GM21825 (cell line): ENCODE data around the gene STARD7.
"Not testable (repeated sequence)": the region's sequence is repeated elsewhere in the genome, so short reads cannot be mapped to it uniquely, and the experiment has no call there.

ENCODE experiments used
- ATAC-seq: cut with Tn5 transposase; IDR thresholded peaks from one replicate; pipeline ENCODE4 v1.9.1; 2021; ENCODE audit warnings: mild to moderate bottlenecking, moderate library complexity; ENCODE audit not compliant: unreplicated experiment

The STARD7 gene

DNA sequence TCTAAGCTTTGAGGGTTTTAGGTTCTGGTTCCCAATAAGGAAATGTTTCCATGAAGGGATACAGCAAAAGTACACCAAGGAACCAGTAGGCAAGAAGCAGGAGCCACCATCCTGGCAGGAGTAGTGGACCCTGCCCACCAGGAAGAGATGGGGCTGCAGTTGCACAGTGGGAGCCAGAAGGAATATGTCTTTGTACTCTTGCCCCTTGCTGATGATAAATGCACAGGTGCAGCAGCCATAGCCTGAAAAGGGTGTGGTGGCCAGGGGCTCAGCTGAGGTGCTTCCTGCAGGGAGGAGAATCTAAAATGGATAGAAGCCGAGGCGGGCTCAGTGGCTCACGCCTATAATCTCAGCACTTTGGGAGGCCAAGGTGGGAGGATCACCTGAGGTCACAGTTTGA, 29.6 kb upstream of the STARD7 start:
- no peak for ATAC-seq

DNA sequence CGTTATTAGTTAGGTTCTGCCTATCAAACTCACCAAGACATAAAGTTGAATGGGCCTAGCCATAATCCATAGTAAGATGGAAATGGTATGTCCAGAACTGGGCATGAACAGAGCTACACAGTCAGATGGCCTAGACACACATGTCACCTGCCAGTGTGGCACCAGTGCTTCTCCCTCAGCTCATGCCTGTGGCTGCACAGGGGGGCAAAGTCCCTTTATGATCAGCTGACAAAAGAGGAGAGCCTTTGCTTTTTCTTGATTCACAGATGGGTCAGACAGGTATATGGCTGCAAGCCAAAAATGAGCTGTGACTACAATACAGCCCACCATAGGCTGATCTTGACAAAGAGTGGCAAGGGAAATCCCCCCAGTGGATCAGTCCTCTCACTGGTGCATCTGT, 28.3 kb upstream of the STARD7 start:
- no peak for ATAC-seq

DNA sequence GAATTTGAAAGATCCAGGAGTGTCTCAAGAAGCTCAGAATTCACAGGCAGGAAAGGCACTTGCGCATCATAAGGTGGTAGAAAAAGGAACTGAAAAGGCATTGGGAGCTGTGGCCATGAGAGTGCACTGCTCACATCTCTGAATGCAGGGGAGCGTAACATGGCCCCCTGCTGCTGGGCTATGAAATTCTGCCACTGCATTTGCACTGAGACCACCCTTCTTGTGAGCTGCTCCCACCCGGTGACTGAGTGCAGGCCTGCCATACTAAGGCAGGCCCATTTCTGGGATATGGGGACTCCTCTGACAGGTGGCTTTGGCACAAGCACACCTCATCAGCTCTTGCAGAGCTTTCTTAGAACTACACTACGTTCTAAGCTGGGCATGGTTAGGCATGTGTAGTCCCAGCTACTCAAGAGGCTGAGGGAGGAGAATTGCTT, 25.3 kb upstream of the STARD7 start:
- ATAC-seq: peak; percentile 87

DNA sequence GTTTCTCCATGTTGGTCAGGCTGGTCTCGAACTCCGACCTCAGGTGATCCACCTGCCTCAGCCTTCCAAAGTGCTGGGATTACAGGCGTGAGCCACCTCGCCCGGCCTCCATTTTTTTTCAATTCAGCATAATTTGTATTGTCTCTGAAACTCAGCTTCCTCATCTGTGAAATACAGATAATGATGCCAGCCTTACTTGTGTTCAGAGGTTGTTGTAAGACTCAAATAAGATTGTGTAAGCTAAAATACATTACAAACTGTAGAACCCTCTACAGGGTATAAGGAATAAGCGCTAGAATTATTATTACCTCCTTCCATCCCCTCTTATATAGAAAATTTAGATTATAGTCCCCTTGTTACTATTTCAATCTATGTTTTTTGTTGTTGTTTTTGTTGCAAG, 24.8 kb upstream of the STARD7 start:
- ATAC-seq: no peak

GRCh38 chr2:96231316-96231715, 22.7 kb upstream of the STARD7 start:
- no peak for ATAC-seq

- ATAC-seq: peak; percentile 86
Measured at GRCh38 chr2:96225016-96225533, 16.4 kb upstream of the STARD7 start.

DNA sequence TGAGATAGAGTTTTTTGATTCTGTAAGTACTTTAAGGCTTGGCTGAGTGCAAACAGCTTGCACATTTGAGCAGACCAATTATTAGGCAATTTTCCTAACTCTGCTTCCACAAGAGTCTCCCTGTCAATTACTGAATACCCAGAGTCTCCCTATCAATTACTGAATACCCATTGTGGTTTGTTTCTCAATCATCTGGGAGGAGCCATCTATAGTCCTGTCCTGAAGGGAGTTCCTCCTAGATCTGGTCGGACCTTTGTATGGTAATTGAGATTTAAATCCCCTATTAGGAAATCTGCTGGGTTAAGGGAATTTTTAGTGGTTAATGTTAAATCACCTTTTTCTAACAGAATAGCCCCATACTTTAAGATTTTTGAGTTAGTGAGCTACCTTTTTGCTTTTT, 12.5 kb upstream of the STARD7 start:
- not testable (repeated sequence) for ATAC-seq

GRCh38 chr2:96219959-96220358, 11.3 kb upstream of the STARD7 start:
- ATAC-seq: not testable (repeated sequence)

GRCh38 chr2:96218508-96219131, 10.0 kb upstream of the STARD7 start:
- ATAC-seq: no peak

DNA sequence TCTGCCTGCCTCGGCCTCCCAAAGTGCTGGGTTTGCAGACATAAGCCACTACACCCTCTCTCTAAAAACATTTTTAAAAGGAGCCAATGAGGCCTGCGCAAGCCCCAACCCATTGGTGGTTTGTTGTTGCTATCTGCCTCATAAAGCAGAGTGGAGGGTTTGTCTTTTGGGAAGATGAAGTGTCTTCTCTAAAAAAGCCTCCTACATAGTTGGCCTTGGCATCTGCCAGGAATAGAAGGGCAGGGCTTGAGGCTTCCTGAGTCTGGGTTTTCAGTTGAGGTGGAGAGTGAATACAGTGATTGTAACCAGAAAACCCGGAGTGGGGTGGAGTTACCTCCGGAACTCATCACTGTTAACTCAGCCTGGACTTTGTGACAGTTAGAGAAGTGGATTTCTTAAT, 5.9 kb upstream of the STARD7 start:
- no peak for ATAC-seq

DNA sequence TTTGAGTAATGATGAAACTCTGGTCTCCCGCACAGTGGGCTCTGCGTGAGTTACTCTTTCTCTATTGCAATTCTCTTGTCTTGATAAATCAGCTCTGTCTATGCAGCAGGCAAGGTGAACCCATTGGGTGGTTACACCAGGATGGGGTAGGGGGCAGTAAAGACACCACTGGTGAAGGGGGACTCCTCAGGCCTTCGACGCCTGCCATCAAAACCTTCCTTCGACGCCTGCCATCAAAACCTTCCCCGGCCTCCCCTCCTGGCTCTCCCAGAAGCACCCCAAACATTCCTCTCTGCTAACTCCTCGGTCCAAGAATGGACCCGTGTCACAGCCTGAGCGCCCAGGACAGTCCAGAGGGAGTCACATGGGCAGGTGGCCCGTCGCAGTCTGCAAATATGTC, 4.8 kb upstream of the STARD7 start:
- ATAC-seq: no peak

GRCh38 chr2:96212339-96212738, 3.7 kb upstream of the STARD7 start:
- no peak for ATAC-seq

- ATAC-seq: no peak
Measured at GRCh38 chr2:96209729-96210085, 1.1 kb upstream of the STARD7 start.

- no peak for ATAC-seq
Measured at GRCh38 chr2:96209011-96209728, 543 bp upstream of the STARD7 start.

DNA sequence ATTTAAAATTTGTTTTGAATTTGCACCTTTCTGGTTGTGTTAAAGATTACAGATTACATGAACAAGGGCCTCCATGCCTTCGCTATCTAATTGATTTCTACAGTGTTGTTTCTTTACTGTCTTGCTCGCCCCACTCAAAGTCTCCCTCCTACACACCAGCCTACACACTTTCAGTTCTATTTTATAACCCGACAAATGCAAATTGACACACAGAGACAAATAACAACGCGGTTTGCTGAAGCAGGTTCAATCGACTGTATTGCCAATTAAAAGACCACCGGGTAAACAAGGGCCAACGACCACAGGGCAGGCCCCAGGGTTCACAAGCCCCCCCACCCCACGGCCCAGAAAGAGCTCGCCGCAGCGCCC, 869 bp downstream of the STARD7 start:
- no peak for ATAC-seq

- ATAC-seq: no peak
Measured at GRCh38 chr2:96207073-96207773, 1.4 kb downstream of the STARD7 start.

GRCh38 chr2:96205888-96206287, 2.7 kb downstream of the STARD7 start:
- no peak for ATAC-seq

- ATAC-seq: no peak
Measured at GRCh38 chr2:96204836-96205624, 3.6 kb downstream of the STARD7 start.

DNA sequence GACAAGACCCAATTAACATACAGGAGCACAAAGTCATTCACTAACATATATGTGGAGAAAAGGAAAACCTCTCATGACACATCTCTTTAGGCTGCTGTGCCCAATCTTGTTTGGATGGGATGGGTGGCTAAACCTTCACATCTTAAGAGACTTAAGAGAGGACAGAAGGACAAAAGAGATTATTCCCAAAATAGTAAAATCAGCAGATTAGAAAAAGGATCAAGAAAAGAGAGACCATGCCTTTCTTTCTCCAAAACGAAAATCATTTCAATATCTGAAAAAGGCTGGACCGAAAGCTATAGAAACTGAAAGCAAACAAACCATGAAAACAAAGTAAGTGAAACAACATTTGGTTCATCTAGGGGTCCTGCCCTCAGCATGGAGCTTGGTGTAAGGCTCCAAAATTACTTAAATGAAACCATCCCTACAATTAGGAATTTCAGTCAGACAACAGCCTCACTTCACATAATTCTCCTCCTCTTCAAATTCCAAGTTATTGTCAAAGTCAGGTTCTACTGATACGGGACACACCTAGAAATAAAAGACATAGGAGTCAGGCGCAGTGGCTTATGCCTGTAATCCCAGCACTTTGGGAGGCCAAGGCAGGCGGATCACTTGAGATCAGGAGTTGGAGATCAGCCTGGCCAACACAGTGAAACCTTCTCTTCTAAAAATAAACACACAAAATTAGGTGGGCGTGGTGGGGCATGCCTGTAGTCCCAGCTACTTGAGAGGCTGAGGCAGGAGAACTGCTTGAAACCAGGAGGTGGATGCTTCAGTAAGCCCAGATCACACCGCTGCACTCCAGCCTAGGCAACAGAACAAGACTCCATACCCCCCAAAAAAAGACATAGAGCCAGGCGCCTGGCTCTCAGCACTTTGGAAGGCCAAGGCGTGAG, 5.2 kb downstream of the STARD7 start:
- no peak for ATAC-seq

DNA sequence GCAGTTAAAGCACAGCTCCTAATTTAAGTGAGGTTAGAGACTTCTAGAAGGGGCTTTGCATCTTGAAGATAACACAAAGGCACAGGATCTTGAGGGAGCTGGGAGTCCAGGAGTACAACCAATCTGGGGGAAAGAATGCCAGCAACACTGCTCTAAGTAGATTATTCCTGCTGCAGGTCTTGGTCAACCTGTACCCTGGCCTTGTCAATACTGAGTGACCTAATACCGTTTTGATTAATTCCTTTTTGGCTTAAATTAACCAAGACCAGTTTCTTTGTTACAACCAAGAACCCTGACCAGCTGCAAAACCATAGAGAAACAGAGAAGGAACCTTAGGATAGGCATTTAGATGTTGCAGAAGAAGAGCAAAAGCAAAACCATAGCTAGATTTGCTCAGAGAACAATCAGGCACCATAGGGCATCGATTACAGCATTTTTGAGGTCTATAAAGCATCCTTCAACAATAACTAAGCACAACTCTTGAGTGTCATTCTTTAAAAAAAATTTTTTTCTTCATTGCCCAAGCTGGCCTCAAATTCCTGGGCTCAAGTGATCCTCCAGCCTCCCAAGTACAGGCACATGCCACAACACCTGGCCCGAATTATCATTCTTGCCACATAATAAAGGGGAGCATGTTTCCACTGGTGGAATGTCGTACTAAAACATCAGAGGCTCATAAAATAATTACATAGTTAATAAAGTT, 6.3 kb downstream of the STARD7 start:
- ATAC-seq: no peak
